ENCODE measurements around the gene ATP10B. TPM values are rescaled to one million over a fixed set of nuclear protein-coding genes. Genes with fewer than 3 reads are reported as not detected.

Gene ATP10B
- polyA plus RNA-seq, 1 donor (not counting 4 experiments of a cell fraction or from before 2014, with no cell fraction given): 0.25 TPM

DNA sequence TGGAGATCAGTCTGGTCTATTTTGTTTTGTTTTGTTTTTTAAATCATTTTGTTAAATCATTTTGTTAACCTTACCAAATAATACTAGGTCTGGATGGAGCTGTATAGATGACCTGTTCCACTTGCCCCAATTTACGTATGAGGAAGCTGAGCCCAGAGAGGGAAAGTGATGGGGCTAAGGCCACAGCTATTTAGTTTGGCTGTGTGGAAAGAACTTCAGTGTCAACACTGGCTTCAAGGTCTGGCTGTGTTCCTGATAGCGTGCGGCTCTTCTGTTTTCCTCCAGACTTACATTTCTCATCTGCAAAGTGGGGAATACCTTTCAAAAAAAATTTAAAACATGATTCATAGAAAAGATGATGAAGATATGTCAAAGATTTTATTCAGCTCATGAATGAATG is 317.9 kb downstream of the ATP10B start:
- no peaks in the 10 kb centered on the region for H4K20me1 ChIP-seq (ENCODE audit: control insufficient read depth, extremely low read depth, insufficient read depth, low read length)
- no peak overlapping the region for H3K9ac ChIP-seq (ENCODE audit: control insufficient read depth, extremely low read depth, insufficient read depth, low read length)
- H3K4me1 ChIP-seq (ENCODE audit: control insufficient read depth, extremely low read depth, insufficient read depth, low read length): peaks cover 1% of the 10 kb centered on the region
- dilution Hi-C loops (cut with MboI; ENCODE audit: extremely low pct_ligation_motif_present, low sequenced_read_pairs): no loop called here
- no peak overlapping the region for H3K27ac ChIP-seq (ENCODE audit: control insufficient read depth, insufficient read depth, low read length)
- H3K27me3 ChIP-seq (ENCODE audit: control insufficient read depth, extremely low read depth, insufficient read depth, low read length): no peaks in the 10 kb centered on the region
- no peak overlapping the region for H3K4me2 ChIP-seq (ENCODE audit: control insufficient read depth, extremely low read depth, insufficient read depth, low read depth, low read length)
- no peak overlapping the region for H3K4me3 ChIP-seq (ENCODE audit: control insufficient read depth in 2 of 3, extremely low read depth in 1 of 3, insufficient read depth in 2 of 3, low read depth in 1 of 3, low read length in 3 of 3)
- no peak overlapping the region for H2AFZ ChIP-seq (ENCODE audit: control insufficient read depth, low read length)
- H3K36me3 ChIP-seq (ENCODE audit: control insufficient read depth in 2 of 2, extremely low read depth in 1 of 2, insufficient read depth in 2 of 2, low read length in 2 of 2): no peaks in the 10 kb centered on the region
- TF ChIP-seq, protein P1, sequence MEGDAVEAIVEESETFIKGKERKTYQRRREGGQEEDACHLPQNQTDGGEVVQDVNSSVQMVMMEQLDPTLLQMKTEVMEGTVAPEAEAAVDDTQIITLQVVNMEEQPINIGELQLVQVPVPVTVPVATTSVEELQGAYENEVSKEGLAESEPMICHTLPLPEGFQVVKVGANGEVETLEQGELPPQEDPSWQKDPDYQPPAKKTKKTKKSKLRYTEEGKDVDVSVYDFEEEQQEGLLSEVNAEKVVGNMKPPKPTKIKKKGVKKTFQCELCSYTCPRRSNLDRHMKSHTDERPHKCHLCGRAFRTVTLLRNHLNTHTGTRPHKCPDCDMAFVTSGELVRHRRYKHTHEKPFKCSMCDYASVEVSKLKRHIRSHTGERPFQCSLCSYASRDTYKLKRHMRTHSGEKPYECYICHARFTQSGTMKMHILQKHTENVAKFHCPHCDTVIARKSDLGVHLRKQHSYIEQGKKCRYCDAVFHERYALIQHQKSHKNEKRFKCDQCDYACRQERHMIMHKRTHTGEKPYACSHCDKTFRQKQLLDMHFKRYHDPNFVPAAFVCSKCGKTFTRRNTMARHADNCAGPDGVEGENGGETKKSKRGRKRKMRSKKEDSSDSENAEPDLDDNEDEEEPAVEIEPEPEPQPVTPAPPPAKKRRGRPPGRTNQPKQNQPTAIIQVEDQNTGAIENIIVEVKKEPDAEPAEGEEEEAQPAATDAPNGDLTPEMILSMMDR (optimal IDR thresholded peaks at IDR 0.05 in 1 of 3, IDR thresholded peaks at IDR 0.05 in 1 of 3, conservative IDR thresholded peaks at IDR 0.05 in 1 of 3; ENCODE audit: extremely low read depth in 1 of 3, insufficient read depth in 2 of 3, low read length in 3 of 3): no peak
- no peak for TF ChIP-seq EZH2 (IDR thresholded peaks at IDR 0.05; ENCODE audit: low read length)
- no peak for DNase-seq (ENCODE audit: low read depth, low spot score)
- no peaks in the 10 kb centered on the region for H3K9me1 ChIP-seq (ENCODE audit: control insufficient read depth, extremely low read depth, insufficient read depth, low read length)
- no peaks in the 10 kb centered on the region for H3K79me2 ChIP-seq (ENCODE audit: control insufficient read depth, insufficient read depth, low read length)
- H3K9me3 ChIP-seq (ENCODE audit: control insufficient read depth, low read depth, low read length): no peaks in the 10 kb centered on the region
- no peak for FAIRE-seq

DNA sequence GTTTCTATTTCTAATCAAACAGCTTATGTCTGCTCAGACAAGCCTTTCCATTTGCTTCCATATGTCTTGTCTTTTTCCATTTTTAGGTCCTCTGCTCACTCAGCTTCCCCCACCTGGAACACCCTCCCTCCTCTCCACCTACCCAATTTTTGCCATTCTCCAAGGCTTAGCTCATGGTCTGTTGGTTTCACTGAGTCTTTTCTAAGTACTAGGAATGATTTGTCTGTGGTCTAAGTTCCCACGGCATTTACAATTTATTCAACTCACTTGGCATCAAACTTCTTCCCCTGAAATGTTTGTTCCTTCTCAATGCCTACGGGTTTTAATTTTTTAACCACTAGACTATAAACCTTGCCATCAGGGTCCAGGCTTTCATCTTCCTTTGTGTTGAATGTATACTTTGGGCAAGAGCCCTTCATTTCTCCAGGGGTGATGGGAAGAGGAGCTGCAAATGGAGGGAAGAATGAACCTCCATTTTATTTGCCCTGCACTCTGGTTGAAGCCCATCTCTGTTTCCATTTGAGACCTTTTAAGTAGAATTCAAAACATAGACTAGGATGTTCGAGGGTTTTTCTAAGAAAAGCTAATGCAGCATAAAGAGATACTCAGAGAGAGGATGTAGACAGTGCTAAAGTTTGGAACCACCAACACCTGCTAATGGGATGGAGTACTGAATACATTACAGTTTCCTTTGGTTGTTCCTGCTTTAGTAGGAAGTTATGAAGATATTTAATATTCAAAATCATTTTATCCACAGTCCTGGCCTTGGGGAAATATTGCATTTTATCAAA is 326.3 kb downstream of the ATP10B start:
- H3K9me1 ChIP-seq (ENCODE audit: control insufficient read depth, extremely low read depth, insufficient read depth, low read length): no peaks in the 10 kb centered on the region
- H3K9me3 ChIP-seq (ENCODE audit: control insufficient read depth, low read depth, low read length): no peaks in the 10 kb centered on the region
- no peaks in the 10 kb centered on the region for H4K20me1 ChIP-seq (ENCODE audit: control insufficient read depth, extremely low read depth, insufficient read depth, low read length)
- no peaks in the 10 kb centered on the region for H3K27me3 ChIP-seq (ENCODE audit: control insufficient read depth, extremely low read depth, insufficient read depth, low read length)
- H3K9ac ChIP-seq (ENCODE audit: control insufficient read depth, extremely low read depth, insufficient read depth, low read length): no peak overlapping the region
- no peak overlapping the region for H3K27ac ChIP-seq (ENCODE audit: control insufficient read depth, insufficient read depth, low read length)
- DNase-seq (ENCODE audit: low read depth, low spot score): no peak
- no peak for TF ChIP-seq EZH2 (IDR thresholded peaks at IDR 0.05; ENCODE audit: low read length)
- TF ChIP-seq, protein P1 (optimal IDR thresholded peaks at IDR 0.05 in 1 of 3, IDR thresholded peaks at IDR 0.05 in 1 of 3, conservative IDR thresholded peaks at IDR 0.05 in 1 of 3; ENCODE audit: extremely low read depth in 1 of 3, insufficient read depth in 2 of 3, low read length in 3 of 3): no peak
- H3K36me3 ChIP-seq (ENCODE audit: control insufficient read depth in 2 of 2, extremely low read depth in 1 of 2, insufficient read depth in 2 of 2, low read length in 2 of 2): no peaks in the 10 kb centered on the region
- no peak for FAIRE-seq
- no peaks in the 10 kb centered on the region for H3K4me1 ChIP-seq (ENCODE audit: control insufficient read depth, extremely low read depth, insufficient read depth, low read length)
- no peak overlapping the region for H3K4me3 ChIP-seq (ENCODE audit: control insufficient read depth in 2 of 3, extremely low read depth in 1 of 3, insufficient read depth in 2 of 3, low read depth in 1 of 3, low read length in 3 of 3)
- dilution Hi-C loops (cut with MboI; ENCODE audit: extremely low pct_ligation_motif_present, low sequenced_read_pairs): no loop called here
- H3K79me2 ChIP-seq (ENCODE audit: control insufficient read depth, insufficient read depth, low read length): no peaks in the 10 kb centered on the region
- no peak overlapping the region for H3K4me2 ChIP-seq (ENCODE audit: control insufficient read depth, extremely low read depth, insufficient read depth, low read depth, low read length)
- no peak overlapping the region for H2AFZ ChIP-seq (ENCODE audit: control insufficient read depth, low read length)

Measured in keratinocyte (primary cell).